SK-N-SH (cell line): Measurements from ENCODE around the gene RRP1B. TPM values are rescaled to one million over a fixed set of nuclear protein-coding genes. Genes with fewer than 3 reads are reported as not detected.

Experiments
- CTCF ChIA-PET: fragments of 300-600, 350-600 bp; formaldehyde crosslinking; extraction: SDS; loops from one replicate; lab custom pipeline; 2021; lab: Yijun Ruan, JAX
- POLR2A ChIA-PET: fragments of 350-600 bp; sonication (Branson Sonifier 250); formaldehyde crosslinking; extraction: SDS; loops from one replicate; lab custom pipeline; 2020; ENCODE audit warnings: antibody characterized with exemption, inconsistent platforms; lab: Yijun Ruan, JAX
- DNase-seq: peaks from one replicate; pipeline ENCODE4 v3.0.0; 2012
- H2AFZ ChIP-seq: fragments of 200-600 bp; sonication (generic); 2 replicates; pipeline ENCODE4 v1.8.1; 2016; ENCODE audit warnings: antibody characterized with exemption, mild to moderate bottlenecking, low read depth
- H3F3A ChIP-seq: fragments of 200-600 bp; sonication (generic); replicated peaks from 2 replicates; pipeline ENCODE3; 2016; ENCODE audit warnings: antibody characterized with exemption, mild to moderate bottlenecking; ENCODE audit not compliant: insufficient read depth
- H3K27ac ChIP-seq, 2 experiments: fragments of 200-500 bp in 1 of 2; fragments of 200-600 bp in 1 of 2; sonication (Bioruptor generic) in 1 of 2; sonication (generic), shearing (Covaris generic) in 1 of 2; 2 replicates each; pipeline versions ENCODE4 v1.5.1 to v1.6.1; 2014 to 2016; ENCODE audit warnings: low read depth in 2 of 2, inconsistent platforms in 1 of 2, low read length in 1 of 2, mild to moderate bottlenecking in 1 of 2, mixed read lengths in 1 of 2
- H3K27me3 ChIP-seq: fragments of 200-600 bp; sonication (generic), shearing (Covaris generic); 2 replicates; pipeline ENCODE4 v1.6.1; 2016; ENCODE audit warnings: mixed run types; ENCODE audit not compliant: insufficient read depth
- H3K36me3 ChIP-seq, 2 experiments: fragments of 200-500 bp in 1 of 2; fragments of 200-600 bp in 1 of 2; sonication (Bioruptor generic) in 1 of 2; sonication (generic) in 1 of 2; replicated peaks in 1 of 2; 2 replicates each; pipeline versions ENCODE3 to v1.5.1; 2014 to 2016; ENCODE audit warnings: low read length in 1 of 2, mild to moderate bottlenecking in 1 of 2; ENCODE audit not compliant: insufficient read depth in 2 of 2, control insufficient read depth in 1 of 2
- H3K4me1 ChIP-seq, 2 experiments: fragments of 200-500 bp in 1 of 2; fragments of 200-600 bp in 1 of 2; sonication (Bioruptor generic) in 1 of 2; sonication (generic), shearing (Covaris generic) in 1 of 2; 2 replicates each; pipeline versions ENCODE4 v1.5.1 to v1.6.1; 2014 to 2016; ENCODE audit warnings: low read depth in 1 of 2, low read length in 1 of 2, mixed run types in 1 of 2; ENCODE audit not compliant: insufficient read depth in 2 of 2, control insufficient read depth in 1 of 2
- H3K4me2 ChIP-seq: fragments of 200-600 bp; sonication (generic), shearing (Covaris generic); 2 replicates; pipeline ENCODE4 v1.6.1; 2017; ENCODE audit warnings: mixed run types
- H3K4me3 ChIP-seq, 2 experiments: fragments of 200-500 bp in 1 of 2; fragments of 200-600 bp in 1 of 2; sonication (Bioruptor generic) in 1 of 2; sonication (generic), shearing (Covaris generic) in 1 of 2; 2 replicates each; pipeline versions ENCODE4 v1.5.1 to v1.8.1; 2014 to 2016; ENCODE audit warnings: low read depth in 2 of 2, inconsistent platforms in 1 of 2, low read length in 1 of 2, mild to moderate bottlenecking in 1 of 2, mixed read lengths in 1 of 2, moderate library complexity in 1 of 2
- H3K79me2 ChIP-seq: fragments of 200-600 bp; sonication (generic); 2 replicates; pipeline ENCODE4 v1.8.1; 2017; ENCODE audit warnings: mild to moderate bottlenecking; ENCODE audit not compliant: insufficient read depth
- H3K9ac ChIP-seq: fragments of 200-600 bp; sonication (generic); 2 replicates; pipeline ENCODE4 v1.6.1; 2017; ENCODE audit warnings: mixed run types
- H3K9me2 ChIP-seq: fragments of 200-600 bp; sonication (generic); 2 replicates; pipeline ENCODE4 v1.6.1; 2017; ENCODE audit warnings: mixed run types
- H3K9me3 ChIP-seq: fragments of 200-600 bp; sonication (generic); 2 replicates; pipeline ENCODE4 v1.6.1; 2017; ENCODE audit warnings: mixed run types, mild to moderate bottlenecking, moderate library complexity
- H4K20me1 ChIP-seq: fragments of 200-600 bp; sonication (generic); 2 replicates; pipeline ENCODE4 v1.6.1; 2017; ENCODE audit warnings: mild to moderate bottlenecking, mixed run types; ENCODE audit not compliant: insufficient read depth
- FOXJ3 ChIP-seq: sonication (generic); formaldehyde crosslinking; IDR thresholded peaks from 2 replicates; pipeline ENCODE4 v1.5.1; 2020; ENCODE audit warnings: mild to moderate bottlenecking, missing genetic modification reagents
- TCF12 ChIP-seq: IDR thresholded peaks from 2 replicates; pipeline ENCODE4 v1.4.0; 2012
- YY1 ChIP-seq: IDR thresholded peaks from 2 replicates; pipeline ENCODE4 v1.4.0; 2012; ENCODE audit warnings: low read depth, mild to moderate bottlenecking
- WGBS: methylation state at CpG from one replicate; pipeline ENCODE4 v1.1.6; 2017; ENCODE audit warnings: low lambda C conversion rate; 5-methylcytosine and 5-hydroxymethylcytosine counted together
- polyA plus RNA-seq, 3 experiments: library from polyadenylated mRNA; depleted of rRNA; stranded (reverse); fragments of >200 nt; gene quantifications; 2 replicates each; pipeline ENCODE4 v1.2.3, GENCODE V29; 2012
- TF ChIP-seq, protein P1 (sequence below): fragments of 200-600 bp; sonication (generic); IDR thresholded peaks from 2 replicates; pipeline ENCODE4 v1.6.1; 2017; ENCODE audit warnings: antibody characterized with exemption, mild to moderate bottlenecking, moderate library complexity

RRP1B gene
- polyA plus RNA-seq, 1 of the 3 experiments (the other 2 are of a cell fraction): 10.4 TPM

DNA sequence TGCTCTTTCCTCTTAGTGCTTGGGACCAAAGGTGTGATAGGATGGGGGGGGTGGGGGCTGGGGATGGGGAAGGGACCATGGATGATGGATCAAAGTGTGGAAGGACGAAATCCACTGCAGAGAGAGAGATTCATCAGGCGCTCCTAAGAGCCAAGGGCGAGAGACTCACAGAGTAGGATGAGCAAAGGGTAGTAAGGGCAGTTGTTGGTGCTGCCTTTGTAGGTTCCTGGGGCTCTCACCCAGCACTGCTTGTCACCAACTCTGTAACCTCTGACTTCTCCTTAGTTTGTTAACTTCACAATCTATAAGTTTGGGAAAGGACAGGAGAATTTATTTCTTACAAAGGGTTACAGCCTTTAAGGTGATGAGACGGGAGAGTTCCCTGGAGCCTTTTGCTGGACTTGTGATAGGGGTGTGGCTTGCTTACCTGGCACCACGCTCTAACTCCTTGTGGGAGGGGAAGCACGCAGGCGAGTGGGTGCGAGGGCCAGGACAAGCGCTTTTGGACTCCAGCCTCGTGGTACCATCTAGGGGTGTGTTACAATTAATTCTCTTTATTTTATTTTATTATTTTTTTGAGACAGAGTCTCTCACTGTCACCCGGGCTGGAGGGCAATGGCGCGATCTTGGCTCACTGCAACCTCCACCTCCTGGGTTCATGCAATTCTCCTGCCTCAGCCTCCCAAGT lies 58.0 kb downstream of the RRP1B start:
- no peak overlapping the region for H3K27ac ChIP-seq
- no peaks in the 10 kb centered on the region for H3K27me3 ChIP-seq
- H3K4me2 ChIP-seq: no peak overlapping the region
- H3K9me3 ChIP-seq: no peaks in the 10 kb centered on the region
- H3F3A ChIP-seq: no peaks in the 10 kb centered on the region
- WGBS: 95% methylated on average over 12 of the region's 13 CpGs
- peaks cover 24% of the 10 kb centered on the region for H4K20me1 ChIP-seq
- H3K9ac ChIP-seq: no peak overlapping the region
- TF ChIP-seq YY1 (no peak), FOXJ3 (CRISPR knock-in tag) (no peak), TCF12 (no peak)
- POLR2A ChIA-PET: no interaction called here
- CTCF ChIA-PET: interaction anchor here (2.3 kb wide), 1 partner anchor 11 kb away, joined by 7 read pairs; no protein-coding TSS in a partner anchor
- DNase-seq: no peak
- H3K9me2 ChIP-seq: no peaks in the 10 kb centered on the region
- no peak overlapping the region for H3K4me3 ChIP-seq
- H3K79me2 ChIP-seq: peaks cover 31% of the 10 kb centered on the region
- peaks cover 0 to 19% of the 10 kb centered on the region in 2 experiments; a peak in 2 of 4 replicates for H3K4me1 ChIP-seq
- no peak overlapping the region for H2AFZ ChIP-seq
- no peaks in the 10 kb centered on the region for H3K36me3 ChIP-seq

DNA sequence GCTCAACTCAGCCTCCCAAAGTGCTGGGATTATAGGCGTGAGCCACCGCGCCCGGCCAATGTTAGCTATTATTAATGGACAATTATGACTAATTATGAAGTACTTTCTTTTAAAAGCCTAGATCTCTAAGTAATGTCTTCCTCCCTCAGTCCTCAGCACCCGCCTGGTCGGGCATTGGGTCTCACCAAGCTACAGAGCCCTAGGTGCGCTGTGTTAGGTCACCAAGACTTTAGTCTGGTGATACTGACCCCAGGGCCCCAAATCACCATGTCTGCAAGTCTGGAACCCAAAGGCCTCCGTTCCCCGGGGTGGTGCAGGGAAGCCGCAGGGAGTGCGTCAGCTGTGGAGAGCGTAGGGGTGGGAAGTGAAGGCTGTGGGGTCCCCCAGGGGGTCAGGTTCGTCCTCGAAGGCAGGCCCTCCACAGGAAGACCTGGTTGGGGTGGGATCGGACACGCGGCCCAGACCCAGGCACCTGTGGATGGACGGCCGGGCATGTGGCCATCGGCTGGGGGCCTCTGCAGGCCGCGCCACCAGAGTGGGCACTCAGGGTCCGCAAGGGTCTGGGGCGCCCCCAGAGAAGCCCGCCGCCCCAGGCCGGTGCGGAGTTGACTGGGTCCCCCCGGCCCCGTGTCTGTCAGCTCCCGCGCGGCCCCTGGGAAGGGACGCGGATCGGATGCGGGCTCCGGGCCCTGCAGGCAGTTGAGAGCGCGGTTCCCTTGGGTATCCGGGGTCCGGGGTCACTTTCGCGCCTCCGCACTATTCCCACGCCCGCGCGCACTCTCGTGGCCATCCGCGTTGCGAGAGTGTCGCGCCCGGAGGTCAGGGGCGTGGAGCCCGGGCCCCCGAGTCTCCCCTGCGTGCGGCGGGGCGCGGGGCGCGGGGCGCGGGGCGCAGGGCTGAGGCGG lies 58.9 kb downstream of the RRP1B start:
- peak overlapping the region in 1 of 2 experiments; percentile 54; a peak in 1 of 4 replicates for H3K27ac ChIP-seq
- no peaks in the 10 kb centered on the region for H3K9me3 ChIP-seq
- TF ChIP-seq, protein P1, sequence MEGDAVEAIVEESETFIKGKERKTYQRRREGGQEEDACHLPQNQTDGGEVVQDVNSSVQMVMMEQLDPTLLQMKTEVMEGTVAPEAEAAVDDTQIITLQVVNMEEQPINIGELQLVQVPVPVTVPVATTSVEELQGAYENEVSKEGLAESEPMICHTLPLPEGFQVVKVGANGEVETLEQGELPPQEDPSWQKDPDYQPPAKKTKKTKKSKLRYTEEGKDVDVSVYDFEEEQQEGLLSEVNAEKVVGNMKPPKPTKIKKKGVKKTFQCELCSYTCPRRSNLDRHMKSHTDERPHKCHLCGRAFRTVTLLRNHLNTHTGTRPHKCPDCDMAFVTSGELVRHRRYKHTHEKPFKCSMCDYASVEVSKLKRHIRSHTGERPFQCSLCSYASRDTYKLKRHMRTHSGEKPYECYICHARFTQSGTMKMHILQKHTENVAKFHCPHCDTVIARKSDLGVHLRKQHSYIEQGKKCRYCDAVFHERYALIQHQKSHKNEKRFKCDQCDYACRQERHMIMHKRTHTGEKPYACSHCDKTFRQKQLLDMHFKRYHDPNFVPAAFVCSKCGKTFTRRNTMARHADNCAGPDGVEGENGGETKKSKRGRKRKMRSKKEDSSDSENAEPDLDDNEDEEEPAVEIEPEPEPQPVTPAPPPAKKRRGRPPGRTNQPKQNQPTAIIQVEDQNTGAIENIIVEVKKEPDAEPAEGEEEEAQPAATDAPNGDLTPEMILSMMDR: peak; percentile 23; the same call in 1 of the 2 replicates
- TF ChIP-seq TCF12 (no peak), YY1 (no peak)
- H3K9me2 ChIP-seq: no peaks in the 10 kb centered on the region
- ChIA-PET CTCF (interaction anchor here (0.7 kb wide), 1 partner anchor 15 kb away, joined by 3 read pairs; no protein-coding TSS in a partner anchor), POLR2A (interaction anchor here (0.9 kb wide), 1 partner anchor 13 kb away, joined by 3 read pairs; no protein-coding TSS in a partner anchor)
- peak overlapping the region; percentile 95 for H3K4me3 ChIP-seq
- H3K27me3 ChIP-seq: no peaks in the 10 kb centered on the region
- H2AFZ ChIP-seq: peak overlapping the region; percentile 97
- DNase-seq: peak; percentile 73
- peaks cover 0 to 19% of the 10 kb centered on the region in 2 experiments; a peak in 2 of 4 replicates for H3K4me1 ChIP-seq
- H3K4me2 ChIP-seq: peak overlapping the region; percentile 86
- WGBS: 68% methylated on average over 22 of the region's 70 CpGs
- no peaks in the 10 kb centered on the region for H3K36me3 ChIP-seq
- H3F3A ChIP-seq: no peaks in the 10 kb centered on the region
- peaks cover 27% of the 10 kb centered on the region for H4K20me1 ChIP-seq
- peak overlapping the region; percentile 91 for H3K9ac ChIP-seq
- peaks cover 40% of the 10 kb centered on the region for H3K79me2 ChIP-seq
